Activated CD4-positive, alpha-beta T cell treated with anti-CD3 and anti-CD28 coated beads, Interleukin-2, amount 50 U/mL, for 24 hours (primary cell): ENCODE data around the gene STON2.
A peak's percentile ranks its signal among the peaks of the same experiment; 100 is the strongest.
"Not testable (repeated sequence)": the region's sequence is repeated elsewhere in the genome, so short reads cannot be mapped to it uniquely, and the experiment has no call there.

Source experiments
- DNase-seq, 2 donors: peaks; one replicate each; pipeline ENCODE4 v3.0.0-alpha.2; 2020; ENCODE audit warnings: low read depth in 1 of 2, low spot score in 1 of 2

STON2 gene

GRCh38 chr14:81231540-81231939 is 168.6 kb downstream of the STON2 start:
- DNase-seq, result no peak

- no peak for DNase-seq
These were observed 175.9 kb downstream of the STON2 start for GRCh38 chr14:81224222-81224621.

- not testable (repeated sequence) for DNase-seq
These were observed 176.3 kb downstream of the STON2 start for GRCh38 chr14:81223788-81224187.

GRCh38 chr14:81222691-81223090 is 177.4 kb downstream of the STON2 start:
- no peak for DNase-seq

- DNase-seq, result no peak
These were observed 178.0 kb downstream of the STON2 start for GRCh38 chr14:81222126-81222525.

- no peak for DNase-seq
These were observed 178.5 kb downstream of the STON2 start for GRCh38 chr14:81221579-81222102.

GRCh38 chr14:81220830-81221578 is 179.1 kb downstream of the STON2 start, which contains the start of gene GTF2A1:
GTF2A1 (minus strand) TSS chr14:81220959; CDS start chr14:81220518, 441 bp downstream.
- peak; percentile 87 to 90 for DNase-seq

GRCh38 chr14:81220580-81220829 is 179.6 kb downstream of the STON2 start:
- DNase-seq, result no peak

- peak; percentile 28 to 32 for DNase-seq
These were observed 180.2 kb downstream of the STON2 start for GRCh38 chr14:81219759-81220579.

GRCh38 chr14:81219210-81219758 is 180.8 kb downstream of the STON2 start:
- peak; percentile 73 to 85 for DNase-seq

- no peak for DNase-seq
These were observed 188.3 kb downstream of the STON2 start for GRCh38 chr14:81211844-81212243.
